ENCODE measurements around the gene GOLGA6L10. TPM values are rescaled to one million over a fixed set of nuclear protein-coding genes. Genes with fewer than 3 reads are reported as not detected.
"Not testable (repeated sequence)": the region's sequence is repeated elsewhere in the genome, so short reads cannot be mapped to it uniquely, and the experiment has no call there.

Gene GOLGA6L10
- total RNA-seq, 1 experiment from 2014 or later: 1.2 TPM

DNA sequence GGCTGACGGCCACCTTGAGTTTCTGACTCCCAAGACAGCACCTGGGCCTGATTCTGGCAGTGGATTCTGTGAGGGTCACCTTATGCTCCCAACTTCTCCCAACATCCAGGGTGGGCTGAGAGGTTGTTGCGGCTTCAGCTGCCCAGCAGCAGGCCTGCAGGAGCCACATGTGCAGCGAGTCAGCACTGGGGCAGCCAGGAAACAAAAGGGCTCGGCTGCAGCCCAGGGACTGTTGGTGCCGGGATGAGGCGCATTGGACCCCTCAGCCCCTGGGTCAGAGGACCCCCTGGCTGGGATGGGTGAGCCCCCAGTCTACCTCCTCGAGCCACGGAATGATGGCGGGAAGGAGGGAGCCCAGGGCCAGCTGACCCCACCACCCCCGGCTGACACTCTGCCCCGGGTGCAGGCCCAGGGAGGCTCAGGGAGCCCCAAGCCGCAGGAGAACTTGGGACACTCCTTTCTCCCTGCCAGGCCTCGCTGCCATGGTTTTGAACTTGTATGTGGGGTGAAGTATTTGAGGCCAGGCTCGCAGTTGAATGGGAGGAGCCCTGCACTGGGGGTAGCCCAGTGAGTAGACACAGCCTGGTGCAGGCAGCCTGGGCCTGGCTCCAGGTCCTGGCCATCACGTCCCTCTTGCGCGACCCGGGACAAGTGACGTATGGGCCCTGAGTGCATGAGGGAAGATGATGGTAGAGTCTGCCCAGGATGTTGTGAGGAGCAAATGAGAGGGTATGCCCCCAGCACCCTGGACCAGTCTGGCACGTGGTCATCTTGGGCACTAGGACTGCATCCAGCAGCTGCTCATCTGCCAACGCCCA, 35.1 kb downstream of the GOLGA6L10 start:
- intact Hi-C loops (cut with micrococcal nuclease); RAD21 ChIA-PET (ENCODE audit: low non-redundant PET in 1 of 2, low total read pairs in 2 of 2, uncharacterized antibody in 2 of 2, unreplicated experiment in 2 of 2); CTCF ChIA-PET; H3K9me3 ChIP-seq (ENCODE audit: control insufficient read depth in 1 of 2, insufficient read depth in 1 of 2, low read depth in 1 of 2, low read length in 2 of 2); H3K9me2 ChIP-seq (ENCODE audit: insufficient read depth); H4K20me1 ChIP-seq (ENCODE audit: insufficient read depth); H3K27ac ChIP-seq (ENCODE audit: low read depth, low read length); ATAC-seq; H3K9ac ChIP-seq (ENCODE audit: low read length); H3K4me2 ChIP-seq (ENCODE audit: low read length); H2AFZ ChIP-seq (ENCODE audit: low read depth, low read length, poor library complexity, severe bottlenecking); H3K4me1 ChIP-seq (ENCODE audit: control insufficient read depth in 1 of 2, insufficient read depth in 2 of 2, low read length in 2 of 2); H3K79me2 ChIP-seq (ENCODE audit: insufficient read depth, low read length); POLR2A ChIA-PET; H3K36me3 ChIP-seq (ENCODE audit: control insufficient read depth in 1 of 2, insufficient read depth in 2 of 2, low read length in 2 of 2); H3K4me3 ChIP-seq (replicated peaks in 1 of 2; ENCODE audit: low read depth in 1 of 2, low read length in 2 of 2); H3K27me3 ChIP-seq (ENCODE audit: insufficient read depth, low read length); BruUV-seq (replicated peaks); DNase-seq (ENCODE audit: low read depth, low spot score): not testable (repeated sequence)

- RAD21 ChIA-PET (ENCODE audit: low non-redundant PET in 1 of 2, low total read pairs in 2 of 2, uncharacterized antibody in 2 of 2, unreplicated experiment in 2 of 2): no interaction called here
- intact Hi-C loops (cut with micrococcal nuclease): no loop called here
- no peak for DNase-seq (ENCODE audit: low read depth, low spot score)
These were observed 35.8 kb downstream of the GOLGA6L10 start for GRCh38 chr15:82313446-82313845.

More at GRCh38 chr15:82313446-82313845, 35.8 kb downstream of the GOLGA6L10 start:
- Histone ChIP-seq H3K79me2 (ENCODE audit: insufficient read depth, low read length) (no peaks in the 10 kb centered on the region), H3K9me2 (ENCODE audit: insufficient read depth) (no peaks in the 10 kb centered on the region), H3K27ac (ENCODE audit: low read depth, low read length) (no peak overlapping the region), H3K9me3 (ENCODE audit: control insufficient read depth in 1 of 2, insufficient read depth in 1 of 2, low read depth in 1 of 2, low read length in 2 of 2) (no peaks in the 10 kb centered on the region), H3K4me1 (ENCODE audit: control insufficient read depth in 1 of 2, insufficient read depth in 2 of 2, low read length in 2 of 2) (no peaks in the 10 kb centered on the region), H3K4me3 (replicated peaks in 1 of 2; ENCODE audit: low read depth in 1 of 2, low read length in 2 of 2) (no peak overlapping the region), H3K27me3 (ENCODE audit: insufficient read depth, low read length) (no peaks in the 10 kb centered on the region), H4K20me1 (ENCODE audit: insufficient read depth) (no peaks in the 10 kb centered on the region), H3K36me3 (ENCODE audit: control insufficient read depth in 1 of 2, insufficient read depth in 2 of 2, low read length in 2 of 2) (no peaks in the 10 kb centered on the region), H3K4me2 (ENCODE audit: low read length) (no peak overlapping the region), H2AFZ (ENCODE audit: low read depth, low read length, poor library complexity, severe bottlenecking) (no peak overlapping the region), H3K9ac (ENCODE audit: low read length) (no peak overlapping the region)
- no TSS peak for BruUV-seq (replicated peaks)
- no peak for ATAC-seq
- POLR2A ChIA-PET: no interaction called here
- TF ChIP-seq EZH2phosphoT487 (IDR thresholded peaks at IDR 0.05; ENCODE audit: borderline replicate concordance) (no peak), YY1 (IDR thresholded peaks at IDR 0.05; ENCODE audit: extremely low read depth, insufficient replicate concordance, low read depth, low read length) (no peak), RAD21 (IDR thresholded peaks at IDR 0.05; ENCODE audit: low read depth) (no peak), CTCF (IDR thresholded peaks at IDR 0.05 in 2 of 3, conservative IDR thresholded peaks at IDR 0.05 in 1 of 3; ENCODE audit: borderline replicate concordance in 1 of 3, insufficient read depth in 1 of 3, low read depth in 2 of 3, low read length in 2 of 3) (no peak), SRF (IDR thresholded peaks at IDR 0.05; ENCODE audit: low read depth) (no peak), ELF1 (IDR thresholded peaks at IDR 0.05; ENCODE audit: borderline replicate concordance, low read depth) (no peak), EGR1 (IDR thresholded peaks at IDR 0.05; ENCODE audit: low read depth) (no peak), MAX (IDR thresholded peaks at IDR 0.05) (no peak)
- TF ChIP-seq, protein P1, sequence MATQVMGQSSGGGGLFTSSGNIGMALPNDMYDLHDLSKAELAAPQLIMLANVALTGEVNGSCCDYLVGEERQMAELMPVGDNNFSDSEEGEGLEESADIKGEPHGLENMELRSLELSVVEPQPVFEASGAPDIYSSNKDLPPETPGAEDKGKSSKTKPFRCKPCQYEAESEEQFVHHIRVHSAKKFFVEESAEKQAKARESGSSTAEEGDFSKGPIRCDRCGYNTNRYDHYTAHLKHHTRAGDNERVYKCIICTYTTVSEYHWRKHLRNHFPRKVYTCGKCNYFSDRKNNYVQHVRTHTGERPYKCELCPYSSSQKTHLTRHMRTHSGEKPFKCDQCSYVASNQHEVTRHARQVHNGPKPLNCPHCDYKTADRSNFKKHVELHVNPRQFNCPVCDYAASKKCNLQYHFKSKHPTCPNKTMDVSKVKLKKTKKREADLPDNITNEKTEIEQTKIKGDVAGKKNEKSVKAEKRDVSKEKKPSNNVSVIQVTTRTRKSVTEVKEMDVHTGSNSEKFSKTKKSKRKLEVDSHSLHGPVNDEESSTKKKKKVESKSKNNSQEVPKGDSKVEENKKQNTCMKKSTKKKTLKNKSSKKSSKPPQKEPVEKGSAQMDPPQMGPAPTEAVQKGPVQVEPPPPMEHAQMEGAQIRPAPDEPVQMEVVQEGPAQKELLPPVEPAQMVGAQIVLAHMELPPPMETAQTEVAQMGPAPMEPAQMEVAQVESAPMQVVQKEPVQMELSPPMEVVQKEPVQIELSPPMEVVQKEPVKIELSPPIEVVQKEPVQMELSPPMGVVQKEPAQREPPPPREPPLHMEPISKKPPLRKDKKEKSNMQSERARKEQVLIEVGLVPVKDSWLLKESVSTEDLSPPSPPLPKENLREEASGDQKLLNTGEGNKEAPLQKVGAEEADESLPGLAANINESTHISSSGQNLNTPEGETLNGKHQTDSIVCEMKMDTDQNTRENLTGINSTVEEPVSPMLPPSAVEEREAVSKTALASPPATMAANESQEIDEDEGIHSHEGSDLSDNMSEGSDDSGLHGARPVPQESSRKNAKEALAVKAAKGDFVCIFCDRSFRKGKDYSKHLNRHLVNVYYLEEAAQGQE (IDR thresholded peaks at IDR 0.05; ENCODE audit: low read depth): no peak
- CTCF ChIA-PET: no interaction called here

All from HCT116 (cell line).